ENCODE results near the gene ACAD8.
A peak's percentile ranks its signal among the peaks of the same experiment; 100 is the strongest.

Gene ACAD8

GRCh38 chr11:134215836-134216235, 37.5 kb upstream of the ACAD8 start:
- Histone ChIP-seq H3K27ac (ENCODE audit: low read length) (no peak overlapping the region), H3K27me3 (ENCODE audit: low read depth, low read length) (no peaks in the 10 kb centered on the region), H4K20me1 (ENCODE audit: insufficient read depth, low read length) (peaks cover 21% of the 10 kb centered on the region), H3K79me2 (ENCODE audit: low read length) (peaks cover 86% of the 10 kb centered on the region), H3K36me3 (replicated peaks; ENCODE audit: low read depth, low read length) (peaks cover 43% of the 10 kb centered on the region), H3K4me2 (ENCODE audit: low read length) (no peak overlapping the region), H3K4me1 (ENCODE audit: low read length) (no peaks in the 10 kb centered on the region), H3K9me3 (ENCODE audit: insufficient read depth, low read length) (no peaks in the 10 kb centered on the region), H3K9ac (ENCODE audit: low read length) (no peak overlapping the region), H2AFZ (ENCODE audit: low read depth, low read length) (no peak overlapping the region), H3K4me3 (ENCODE audit: low read length) (no peak overlapping the region)
- no peak for TF ChIP-seq EZH2phosphoT487 (IDR thresholded peaks at IDR 0.05; ENCODE audit: low read depth)
- TF ChIP-seq, protein P1, sequence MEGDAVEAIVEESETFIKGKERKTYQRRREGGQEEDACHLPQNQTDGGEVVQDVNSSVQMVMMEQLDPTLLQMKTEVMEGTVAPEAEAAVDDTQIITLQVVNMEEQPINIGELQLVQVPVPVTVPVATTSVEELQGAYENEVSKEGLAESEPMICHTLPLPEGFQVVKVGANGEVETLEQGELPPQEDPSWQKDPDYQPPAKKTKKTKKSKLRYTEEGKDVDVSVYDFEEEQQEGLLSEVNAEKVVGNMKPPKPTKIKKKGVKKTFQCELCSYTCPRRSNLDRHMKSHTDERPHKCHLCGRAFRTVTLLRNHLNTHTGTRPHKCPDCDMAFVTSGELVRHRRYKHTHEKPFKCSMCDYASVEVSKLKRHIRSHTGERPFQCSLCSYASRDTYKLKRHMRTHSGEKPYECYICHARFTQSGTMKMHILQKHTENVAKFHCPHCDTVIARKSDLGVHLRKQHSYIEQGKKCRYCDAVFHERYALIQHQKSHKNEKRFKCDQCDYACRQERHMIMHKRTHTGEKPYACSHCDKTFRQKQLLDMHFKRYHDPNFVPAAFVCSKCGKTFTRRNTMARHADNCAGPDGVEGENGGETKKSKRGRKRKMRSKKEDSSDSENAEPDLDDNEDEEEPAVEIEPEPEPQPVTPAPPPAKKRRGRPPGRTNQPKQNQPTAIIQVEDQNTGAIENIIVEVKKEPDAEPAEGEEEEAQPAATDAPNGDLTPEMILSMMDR (IDR thresholded peaks at IDR 0.05; ENCODE audit: low read depth, low read length) = no peak

- no peak overlapping the region for H3K9ac ChIP-seq (ENCODE audit: low read length)
- H3K4me2 ChIP-seq (ENCODE audit: low read length) = no peak overlapping the region
- no peak overlapping the region for H3K4me3 ChIP-seq (ENCODE audit: low read length)
- no peak overlapping the region for H3K27ac ChIP-seq (ENCODE audit: low read length)
- H4K20me1 ChIP-seq (ENCODE audit: insufficient read depth, low read length) = peaks cover 22% of the 10 kb centered on the region
- H3K27me3 ChIP-seq (ENCODE audit: low read depth, low read length) = no peaks in the 10 kb centered on the region
- H3K4me1 ChIP-seq (ENCODE audit: low read length) = no peaks in the 10 kb centered on the region
- H3K9me3 ChIP-seq (ENCODE audit: insufficient read depth, low read length) = no peaks in the 10 kb centered on the region
- TF ChIP-seq EZH2phosphoT487 (IDR thresholded peaks at IDR 0.05; ENCODE audit: low read depth) = no peak
- TF ChIP-seq, protein P1 (IDR thresholded peaks at IDR 0.05; ENCODE audit: low read depth, low read length) = no peak
- peaks cover 86% of the 10 kb centered on the region for H3K79me2 ChIP-seq (ENCODE audit: low read length)
- H3K36me3 ChIP-seq (replicated peaks; ENCODE audit: low read depth, low read length) = peaks cover 36% of the 10 kb centered on the region
- no peak overlapping the region for H2AFZ ChIP-seq (ENCODE audit: low read depth, low read length)
Observed at GRCh38 chr11:134216816-134217215, 36.6 kb upstream of the ACAD8 start.

DNA sequence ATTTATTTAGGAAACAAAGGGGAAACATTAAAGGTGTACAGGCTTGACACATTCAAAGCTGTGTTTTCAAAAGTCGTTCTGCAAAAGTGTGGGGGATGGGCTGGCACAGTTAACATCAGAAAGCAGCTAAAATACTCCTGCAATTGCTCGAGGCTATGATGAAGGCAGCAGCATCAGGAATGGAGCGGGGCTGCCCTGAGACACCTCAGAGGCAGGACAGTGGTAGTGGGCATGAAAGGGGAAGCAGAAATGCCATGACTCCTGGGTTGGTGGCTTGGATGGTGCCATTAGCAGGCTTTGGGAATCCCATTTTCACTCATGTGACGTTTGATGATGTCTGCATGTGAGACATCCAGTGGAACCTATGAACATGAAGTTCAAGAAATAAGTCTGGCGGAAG, 30.2 kb upstream of the ACAD8 start:
- Histone ChIP-seq H4K20me1 (ENCODE audit: insufficient read depth, low read length) (peaks cover 46% of the 10 kb centered on the region), H3K4me2 (ENCODE audit: low read length) (peak overlapping the region; percentile 93), H3K4me1 (ENCODE audit: low read length) (peaks cover 21% of the 10 kb centered on the region), H3K79me2 (ENCODE audit: low read length) (peaks cover 65% of the 10 kb centered on the region), H3K9ac (ENCODE audit: low read length) (peak overlapping the region; percentile 77), H3K36me3 (replicated peaks; ENCODE audit: low read depth, low read length) (peaks cover 32% of the 10 kb centered on the region), H3K4me3 (ENCODE audit: low read length) (peak overlapping the region; percentile 98), H3K9me3 (ENCODE audit: insufficient read depth, low read length) (no peaks in the 10 kb centered on the region), H3K27me3 (ENCODE audit: low read depth, low read length) (peaks cover 7% of the 10 kb centered on the region; the same call in 1 of the 2 replicates), H3K27ac (ENCODE audit: low read length) (peak overlapping the region; percentile 25), H2AFZ (ENCODE audit: low read depth, low read length) (no peak overlapping the region)
- no peak for TF ChIP-seq EZH2phosphoT487 (IDR thresholded peaks at IDR 0.05; ENCODE audit: low read depth)
- TF ChIP-seq, protein P1 (IDR thresholded peaks at IDR 0.05; ENCODE audit: low read depth, low read length) = no peak

GRCh38 chr11:134223836-134224709, 29.3 kb upstream of the ACAD8 start, which contains the start of the genes NCAPD3 and VPS26B:
Gene NCAPD3, minus strand, starts transcription at chr11:134223967. Its CDS starts 41 bp downstream, at chr11:134223926.
Gene VPS26B, plus strand, starts transcription at chr11:134224671. Its CDS starts 452 bp downstream, at chr11:134225123.
- H3K9ac ChIP-seq (ENCODE audit: low read length) = peak within 1 kb of the TSS; percentile 95
- H3K4me2 ChIP-seq (ENCODE audit: low read length) = peak within 1 kb of the TSS; percentile 93
- H3K4me3 ChIP-seq (ENCODE audit: low read length) = peak within 1 kb of the TSS; percentile 98
- H3K79me2 ChIP-seq (ENCODE audit: low read length) = peaks cover 57% of the 10 kb centered on the region
- peaks cover 52% of the 10 kb centered on the region for H4K20me1 ChIP-seq (ENCODE audit: insufficient read depth, low read length)
- peaks cover 7% of the 10 kb centered on the region for H3K27me3 ChIP-seq (ENCODE audit: low read depth, low read length)
- TF ChIP-seq, protein P1 (IDR thresholded peaks at IDR 0.05; ENCODE audit: low read depth, low read length) = no peak
- no peak for TF ChIP-seq EZH2phosphoT487 (IDR thresholded peaks at IDR 0.05; ENCODE audit: low read depth)
- H3K36me3 ChIP-seq (replicated peaks; ENCODE audit: low read depth, low read length) = peaks cover 25% of the 10 kb centered on the region
- H3K9me3 ChIP-seq (ENCODE audit: insufficient read depth, low read length) = no peaks in the 10 kb centered on the region
- peak within 1 kb of the TSS; percentile 95 for H2AFZ ChIP-seq (ENCODE audit: low read depth, low read length)
- peak within 1 kb of the TSS; percentile 80 for H3K27ac ChIP-seq (ENCODE audit: low read length)
- H3K4me1 ChIP-seq (ENCODE audit: low read length) = peaks cover 29% of the 10 kb centered on the region
